DND-41 (cell line): Measurements from ENCODE around the gene CYTH4.

Experiments used
- ATAC-seq: fragments of 200-7000 bp; cut with Tn5 transposase; 3 replicates; pipeline ENCODE4 v1.9.1; 2021; ENCODE audit warnings: low read depth; ENCODE audit not compliant: insufficient read depth
- DNase-seq: peaks from one replicate; pipeline ENCODE4 v3.0.0-alpha.2; 2020
- H2AFZ ChIP-seq: 2 replicates; pipeline ENCODE4 v1.6.0; 2012; ENCODE audit warnings: low read depth, low read length
- H3K27ac ChIP-seq: 2 replicates; pipeline ENCODE4 v1.5.1; 2012; ENCODE audit warnings: low read length, inconsistent platforms
- H3K27me3 ChIP-seq: fragments of 200-600 bp; sonication (generic); 2 replicates; pipeline ENCODE4 v1.6.0; 2012; ENCODE audit warnings: low read length, mild to moderate bottlenecking, inconsistent platforms; ENCODE audit not compliant: insufficient read depth, poor library complexity
- H3K36me3 ChIP-seq: 2 replicates; pipeline ENCODE4 v1.5.1; 2012; ENCODE audit warnings: low read length, inconsistent platforms; ENCODE audit not compliant: insufficient read depth
- H3K4me1 ChIP-seq: 2 replicates; pipeline ENCODE4 v1.5.1; 2012; ENCODE audit warnings: mild to moderate bottlenecking, low read length; ENCODE audit not compliant: insufficient read depth
- H3K4me2 ChIP-seq: 2 replicates; pipeline ENCODE4 v1.6.0; 2012; ENCODE audit warnings: mild to moderate bottlenecking, moderate library complexity, low read length, inconsistent platforms; ENCODE audit not compliant: insufficient read depth
- H3K4me3 ChIP-seq, 2 experiments: fragments of 200-600 bp in 1 of 2; shearing (Covaris generic) in 1 of 2; 2 replicates each; pipeline ENCODE4 v1.5.1; 2012 to 2016; ENCODE audit warnings: inconsistent platforms in 2 of 2, low read length in 2 of 2, mild to moderate bottlenecking in 2 of 2, low read depth in 1 of 2, moderate library complexity in 1 of 2
- H3K79me2 ChIP-seq: 2 replicates; pipeline ENCODE4 v1.6.0; 2012; ENCODE audit warnings: low read length, inconsistent platforms; ENCODE audit not compliant: insufficient read depth
- H3K9ac ChIP-seq: 2 replicates; pipeline ENCODE4 v1.6.0; 2012; ENCODE audit warnings: low read depth, mild to moderate bottlenecking, inconsistent platforms, low read length, moderate library complexity
- H3K9me3 ChIP-seq: 2 replicates; pipeline ENCODE4 v1.5.1; 2012; ENCODE audit warnings: low read length, moderate library complexity, mild to moderate bottlenecking, inconsistent platforms; ENCODE audit not compliant: insufficient read depth, severe bottlenecking
- H4K20me1 ChIP-seq: 2 replicates; pipeline ENCODE4 v1.6.0; 2012; ENCODE audit warnings: low read length; ENCODE audit not compliant: insufficient read depth
- EZH2 ChIP-seq: IDR thresholded peaks from 3 replicates; pipeline ENCODE4 v1.6.1; 2012; ENCODE audit warnings: borderline replicate concordance, low read depth, mild to moderate bottlenecking, moderate library complexity, low read length, inconsistent platforms; ENCODE audit not compliant: severe bottlenecking
- TF ChIP-seq, protein P1 (sequence below): IDR thresholded peaks from 2 replicates; pipeline ENCODE4 v1.5.1; 2012; ENCODE audit warnings: borderline replicate concordance, low read length, moderate library complexity, mild to moderate bottlenecking; ENCODE audit not compliant: poor library complexity, severe bottlenecking; ENCODE audit errors: extremely low read depth

The CYTH4 gene

DNA sequence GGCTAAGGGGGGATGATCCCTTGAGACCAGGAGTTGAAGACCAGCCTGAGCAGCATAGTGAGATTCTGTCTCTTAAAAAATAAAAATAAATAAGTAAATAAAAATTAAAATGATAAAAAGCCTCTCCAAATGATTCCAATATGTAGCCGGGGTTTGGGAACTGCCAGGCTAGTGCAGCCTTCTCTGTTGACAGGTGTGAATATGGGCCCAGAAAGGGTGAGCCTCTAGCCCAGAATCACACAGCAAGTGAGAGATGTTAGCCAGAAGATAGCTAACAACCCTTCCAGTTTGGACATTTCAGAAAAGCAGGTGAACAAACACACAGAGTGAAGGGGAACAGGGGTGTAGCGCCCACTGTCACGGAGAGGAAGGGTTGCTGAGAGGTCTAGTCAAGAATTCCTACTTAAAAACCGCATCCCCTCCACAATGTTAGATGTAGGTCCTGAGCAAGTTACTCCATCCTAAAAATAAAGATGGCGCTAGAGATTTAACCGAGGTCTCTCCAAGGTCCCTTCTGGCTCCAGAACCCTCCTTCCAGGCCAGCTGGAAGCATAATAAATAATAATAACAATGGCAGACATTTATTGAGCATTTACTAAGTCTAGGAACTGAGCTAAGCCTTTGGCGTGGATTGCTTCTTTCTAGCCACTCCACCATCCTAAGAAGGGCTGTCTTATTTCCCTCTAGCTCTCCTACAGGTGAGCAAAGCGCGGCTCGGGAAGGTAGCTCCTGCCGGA lies 51.6 kb downstream of the CYTH4 start:
- Histone ChIP-seq H3K79me2 (no peaks in the 10 kb centered on the region), H3K9ac (no peak overlapping the region), H3K27me3 (peaks cover 9% of the 10 kb centered on the region), H3K4me3 (no peak overlapping the region), H3K9me3 (no peaks in the 10 kb centered on the region), H3K36me3 (no peaks in the 10 kb centered on the region), H4K20me1 (no peaks in the 10 kb centered on the region), H2AFZ (no peak overlapping the region), H3K4me1 (no peaks in the 10 kb centered on the region), H3K4me2 (no peak overlapping the region), H3K27ac (no peak overlapping the region)
- TF ChIP-seq, protein P1, sequence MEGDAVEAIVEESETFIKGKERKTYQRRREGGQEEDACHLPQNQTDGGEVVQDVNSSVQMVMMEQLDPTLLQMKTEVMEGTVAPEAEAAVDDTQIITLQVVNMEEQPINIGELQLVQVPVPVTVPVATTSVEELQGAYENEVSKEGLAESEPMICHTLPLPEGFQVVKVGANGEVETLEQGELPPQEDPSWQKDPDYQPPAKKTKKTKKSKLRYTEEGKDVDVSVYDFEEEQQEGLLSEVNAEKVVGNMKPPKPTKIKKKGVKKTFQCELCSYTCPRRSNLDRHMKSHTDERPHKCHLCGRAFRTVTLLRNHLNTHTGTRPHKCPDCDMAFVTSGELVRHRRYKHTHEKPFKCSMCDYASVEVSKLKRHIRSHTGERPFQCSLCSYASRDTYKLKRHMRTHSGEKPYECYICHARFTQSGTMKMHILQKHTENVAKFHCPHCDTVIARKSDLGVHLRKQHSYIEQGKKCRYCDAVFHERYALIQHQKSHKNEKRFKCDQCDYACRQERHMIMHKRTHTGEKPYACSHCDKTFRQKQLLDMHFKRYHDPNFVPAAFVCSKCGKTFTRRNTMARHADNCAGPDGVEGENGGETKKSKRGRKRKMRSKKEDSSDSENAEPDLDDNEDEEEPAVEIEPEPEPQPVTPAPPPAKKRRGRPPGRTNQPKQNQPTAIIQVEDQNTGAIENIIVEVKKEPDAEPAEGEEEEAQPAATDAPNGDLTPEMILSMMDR = no peak
- TF ChIP-seq EZH2 = no peak
- ATAC-seq (no peak), DNase-seq (no peak)

DNA sequence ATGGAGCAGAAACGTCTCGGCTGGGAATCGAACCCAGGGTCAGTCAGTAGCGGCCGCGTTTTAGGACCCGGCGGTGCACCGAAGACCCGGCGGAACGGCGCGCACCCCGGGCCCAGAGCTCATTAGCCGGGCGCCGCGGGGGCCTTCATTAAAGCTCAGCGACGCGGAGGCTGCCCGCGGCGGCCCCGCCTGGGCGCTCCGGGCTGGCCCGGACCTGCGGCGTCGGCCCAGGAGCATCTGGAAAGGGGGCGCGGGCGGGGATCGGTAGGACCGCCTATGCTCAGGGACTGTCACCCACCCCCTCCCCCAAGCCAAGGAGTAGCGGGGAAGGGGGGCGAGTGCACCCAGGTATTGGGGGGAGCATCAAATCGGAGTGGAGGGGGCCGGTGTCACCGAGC lies 52.2 kb downstream of the CYTH4 start:
- Histone ChIP-seq H4K20me1 (no peaks in the 10 kb centered on the region), H3K36me3 (no peaks in the 10 kb centered on the region), H3K27me3 (peaks cover 6% of the 10 kb centered on the region), H3K9me3 (no peaks in the 10 kb centered on the region), H3K27ac (no peak overlapping the region), H3K4me3 (no peak overlapping the region), H2AFZ (no peak overlapping the region), H3K4me1 (no peaks in the 10 kb centered on the region), H3K4me2 (no peak overlapping the region), H3K9ac (no peak overlapping the region), H3K79me2 (no peaks in the 10 kb centered on the region)
- DNase-seq = no peak
- ATAC-seq = no peak
- TF ChIP-seq EZH2 = no peak
- TF ChIP-seq, protein P1 = no peak

DNA sequence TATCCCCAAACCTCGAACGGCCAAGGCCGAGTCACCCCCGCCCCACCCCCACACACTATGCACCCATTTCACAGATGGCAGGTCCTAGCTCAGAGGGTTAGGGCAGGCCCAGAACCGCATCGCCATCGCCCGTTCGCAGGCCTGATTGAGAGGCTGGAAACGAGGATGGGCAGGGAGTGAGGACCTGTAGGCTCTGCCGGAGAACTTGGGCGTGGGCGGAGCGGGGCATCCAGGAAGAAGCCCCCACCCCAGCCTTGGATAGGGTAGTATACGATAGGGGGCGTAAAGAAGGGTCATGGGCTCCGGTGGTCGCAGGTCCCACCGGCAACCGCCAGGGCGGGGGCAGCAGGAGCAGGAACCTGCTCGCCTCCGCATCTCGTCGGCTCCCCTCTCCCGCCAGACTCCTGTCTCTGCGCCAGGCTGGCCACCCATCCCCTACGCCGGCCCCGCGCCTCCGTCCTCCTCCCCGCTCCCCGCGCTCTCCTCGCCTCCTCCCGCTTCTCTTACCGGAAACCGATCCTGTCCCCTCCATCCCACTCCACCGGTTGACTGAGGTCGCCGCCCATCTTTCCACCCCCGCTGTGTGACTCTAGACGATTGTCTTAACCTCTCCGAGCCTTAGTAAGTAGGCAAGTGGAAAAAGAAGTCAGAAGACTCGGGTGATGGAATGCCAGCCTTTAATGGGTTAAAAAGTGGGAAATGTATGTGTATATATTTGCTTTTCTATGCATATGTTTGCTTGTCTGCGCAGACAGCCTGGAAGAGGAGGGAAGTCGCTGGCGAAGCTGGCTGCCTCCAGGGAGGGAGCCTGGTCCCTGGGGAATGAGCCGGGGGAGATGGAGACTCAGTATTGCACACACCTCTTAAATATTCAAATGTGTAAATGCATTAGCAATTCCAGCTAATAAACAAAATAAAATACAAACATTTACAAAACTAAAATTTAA lies 52.8 kb downstream of the CYTH4 start:
- no peak overlapping the region for H3K9ac ChIP-seq
- H3K9me3 ChIP-seq = no peaks in the 10 kb centered on the region
- H3K4me3 ChIP-seq = no peak overlapping the region
- peaks cover 6% of the 10 kb centered on the region for H3K27me3 ChIP-seq
- ATAC-seq = no peak
- DNase-seq = no peak
- H3K36me3 ChIP-seq = no peaks in the 10 kb centered on the region
- no peaks in the 10 kb centered on the region for H4K20me1 ChIP-seq
- no peak overlapping the region for H3K27ac ChIP-seq
- TF ChIP-seq, protein P1 = no peak
- H3K4me1 ChIP-seq = no peaks in the 10 kb centered on the region
- H2AFZ ChIP-seq = no peak overlapping the region
- H3K79me2 ChIP-seq = no peaks in the 10 kb centered on the region
- no peak overlapping the region for H3K4me2 ChIP-seq
